GM18951 (cell line): ENCODE measurements around the gene PRSS35.
"Not testable (repeated sequence)": the region's sequence is repeated elsewhere in the genome, so short reads cannot be mapped to it uniquely, and the experiment has no call there.

Experiments
- POLR2A ChIP-seq: IDR thresholded peaks from 4 replicates; pipeline ENCODE4 v1.6.1; 2011; ENCODE audit warnings: mild to moderate bottlenecking; ENCODE audit not compliant: insufficient read length, insufficient read depth; ENCODE audit errors: extremely low read depth
- in situ Hi-C: fragments of 300-500 bp; cut with MboI; formaldehyde crosslinking; loops from one replicate; pipeline ENCODE4 v1.12.0; 2022; ENCODE audit warnings: low sequenced_read_pairs, mixed read lengths, inconsistent platforms; ENCODE audit not compliant: unreplicated experiment

PRSS35 gene

GRCh38 chr6:83511901-83512681 is at the start of gene PRSS35:
PRSS35 (plus strand) TSS chr6:83512534; CDS start chr6:83523442, 10,908 bp downstream.
- in situ Hi-C loops = no loop called here

GRCh38 chr6:83463886-83464285 is 48.4 kb upstream of the PRSS35 start:
- no peak for TF ChIP-seq POLR2A
- in situ Hi-C loops = no loop called here

More at GRCh38 chr6:83511901-83512681, at the start of gene PRSS35:
- no peak for TF ChIP-seq POLR2A

GRCh38 chr6:83464381-83465140 is 47.8 kb upstream of the PRSS35 start:
- in situ Hi-C loops = no loop called here
- no peak for TF ChIP-seq POLR2A

GRCh38 chr6:83466328-83466727 is 46.0 kb upstream of the PRSS35 start:
- no peak for TF ChIP-seq POLR2A
- in situ Hi-C loops = no loop called here

- no peak for TF ChIP-seq POLR2A
Measured at GRCh38 chr6:83467620-83468036, 44.7 kb upstream of the PRSS35 start.

GRCh38 chr6:83470001-83470400 is 42.3 kb upstream of the PRSS35 start:
- TF ChIP-seq POLR2A = no peak
- in situ Hi-C loops = no loop called here

More at GRCh38 chr6:83467620-83468036, 44.7 kb upstream of the PRSS35 start:
- in situ Hi-C loops = no loop called here

- TF ChIP-seq POLR2A = no peak
- in situ Hi-C loops = no loop called here
Measured at GRCh38 chr6:83470587-83470986, 41.7 kb upstream of the PRSS35 start.

- in situ Hi-C loops = no loop called here
- TF ChIP-seq POLR2A = no peak
Measured at GRCh38 chr6:83472767-83473166, 39.6 kb upstream of the PRSS35 start.

- no peak for TF ChIP-seq POLR2A
- in situ Hi-C loops = no loop called here
Measured at GRCh38 chr6:83474309-83474708, 38.0 kb upstream of the PRSS35 start.

GRCh38 chr6:83476971-83477370 is 35.4 kb upstream of the PRSS35 start:
- in situ Hi-C loops = no loop called here
- TF ChIP-seq POLR2A = no peak

- in situ Hi-C loops = no loop called here
- TF ChIP-seq POLR2A = no peak
Measured at GRCh38 chr6:83479389-83479788, 32.9 kb upstream of the PRSS35 start.

GRCh38 chr6:83480470-83480869 is 31.9 kb upstream of the PRSS35 start:
- no peak for TF ChIP-seq POLR2A
- in situ Hi-C loops = no loop called here

- in situ Hi-C loops = not testable (repeated sequence)
Measured at GRCh38 chr6:83481938-83482337, 30.4 kb upstream of the PRSS35 start.

GRCh38 chr6:83488448-83488847 is 23.9 kb upstream of the PRSS35 start:
- TF ChIP-seq POLR2A = no peak

GRCh38 chr6:83488861-83489260 is 23.5 kb upstream of the PRSS35 start:
- TF ChIP-seq POLR2A = no peak
- in situ Hi-C loops = no loop called here

More at GRCh38 chr6:83488448-83488847, 23.9 kb upstream of the PRSS35 start:
- in situ Hi-C loops = no loop called here
